DMS 273 (cell line): ENCODE measurements around the gene ACTG2.

Source experiments
- DNase-seq: peaks from one replicate; lab custom pipeline; 2025; ENCODE audit not compliant: unreplicated experiment; lab: John Stamatoyannopoulos, UW

Gene ACTG2

DNA sequence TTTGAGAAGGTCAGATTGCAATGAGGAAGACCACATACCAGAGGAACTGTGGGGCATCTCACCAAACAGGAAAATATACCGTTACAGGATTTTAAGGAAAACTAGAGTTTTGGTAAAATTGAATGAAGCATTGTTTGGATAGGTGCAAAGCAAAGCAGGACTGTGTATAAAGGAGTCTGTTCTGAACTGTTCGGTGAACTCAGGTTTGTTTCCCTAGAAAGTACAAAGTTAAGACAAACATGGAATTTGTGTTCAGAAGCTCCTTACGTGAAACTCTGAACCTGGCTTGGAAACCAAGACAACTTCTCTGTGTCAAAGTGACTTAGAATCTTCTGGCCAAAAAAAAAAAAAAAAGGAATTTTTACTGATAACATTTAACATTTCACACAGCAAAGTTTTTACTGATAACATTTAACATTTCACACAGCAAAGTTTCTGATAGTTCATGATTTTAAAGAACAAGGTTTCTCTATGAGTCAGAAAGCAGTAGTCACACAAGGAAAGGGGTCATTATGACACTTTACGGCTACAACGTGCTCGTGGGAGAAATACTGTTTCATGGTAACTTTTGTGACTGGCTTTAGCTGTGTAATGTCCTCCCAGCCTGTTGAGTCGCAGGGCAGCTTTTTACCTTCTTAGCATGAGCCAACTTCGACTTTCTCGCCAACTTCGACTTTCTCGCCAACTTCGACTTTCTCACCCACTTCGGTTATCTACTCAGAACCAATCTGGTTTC, 70.7 kb downstream of the ACTG2 start:
- DNase-seq: no peak

DNA sequence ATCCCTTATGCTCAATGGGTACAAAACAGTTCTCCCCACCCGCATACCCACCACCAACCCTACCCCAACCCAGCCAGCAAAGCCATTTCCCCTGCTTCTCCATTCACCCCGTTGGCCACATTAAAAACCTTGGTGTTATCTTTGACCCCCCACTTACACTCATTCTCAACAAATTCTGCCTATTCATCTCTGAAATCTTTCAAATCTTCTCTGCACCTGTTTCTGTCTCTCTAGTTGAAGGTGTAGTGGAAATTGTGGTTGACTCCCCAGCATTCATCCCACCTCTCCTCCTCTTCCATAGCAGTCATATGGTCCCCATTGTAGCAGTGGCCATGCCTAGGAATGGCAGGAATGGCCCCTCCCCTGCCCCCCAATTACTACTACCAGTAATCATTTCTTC, 71.4 kb downstream of the ACTG2 start:
- no peak for DNase-seq

DNA sequence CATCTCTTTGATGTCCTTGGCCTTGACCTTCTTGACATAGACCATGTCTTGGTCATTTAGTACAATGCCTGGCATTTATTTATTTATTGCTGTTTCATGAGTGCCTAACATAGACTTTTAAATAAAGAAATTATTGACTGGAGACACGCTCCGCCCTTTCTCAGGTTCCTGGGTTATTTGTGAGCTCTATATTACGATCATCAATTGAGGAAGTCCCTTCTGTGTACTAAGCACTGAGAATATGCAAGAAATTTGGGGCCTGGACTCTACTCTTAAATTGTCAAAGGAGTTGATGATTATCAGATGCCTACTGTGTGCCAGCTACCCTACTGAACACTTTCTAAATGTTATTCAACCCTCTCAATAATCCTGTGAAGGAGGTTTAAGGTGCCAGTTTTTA, 72.2 kb downstream of the ACTG2 start:
- no peak for DNase-seq

DNA sequence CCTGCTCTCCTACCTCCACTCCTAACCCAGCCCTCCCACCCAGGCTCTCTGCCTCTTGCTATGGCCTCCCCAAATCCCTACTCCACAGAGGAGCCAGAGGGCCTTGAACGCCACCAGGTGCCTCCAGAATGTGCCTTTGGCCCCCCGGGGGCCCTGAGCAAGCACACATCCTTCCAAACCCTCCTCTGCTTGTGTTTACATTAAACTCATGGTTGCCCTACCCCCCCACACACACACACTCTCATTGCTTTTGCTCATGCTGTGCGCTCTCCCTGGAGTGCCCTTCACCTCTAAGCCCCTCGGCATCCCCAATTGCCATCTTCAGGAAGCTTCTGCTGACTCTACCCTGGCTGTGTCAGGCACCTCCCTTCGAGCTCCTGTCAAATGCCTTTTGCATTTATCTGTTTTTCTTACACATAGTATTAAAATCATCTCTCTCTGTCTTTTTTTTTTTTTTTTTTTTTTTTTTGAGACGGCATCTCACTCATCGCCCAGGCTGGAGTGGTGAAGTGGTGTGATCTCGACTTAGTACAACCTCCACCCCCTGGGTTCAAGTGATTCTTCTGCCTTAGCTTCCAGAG, 75.6 kb downstream of the ACTG2 start:
- DNase-seq: no peak

DNA sequence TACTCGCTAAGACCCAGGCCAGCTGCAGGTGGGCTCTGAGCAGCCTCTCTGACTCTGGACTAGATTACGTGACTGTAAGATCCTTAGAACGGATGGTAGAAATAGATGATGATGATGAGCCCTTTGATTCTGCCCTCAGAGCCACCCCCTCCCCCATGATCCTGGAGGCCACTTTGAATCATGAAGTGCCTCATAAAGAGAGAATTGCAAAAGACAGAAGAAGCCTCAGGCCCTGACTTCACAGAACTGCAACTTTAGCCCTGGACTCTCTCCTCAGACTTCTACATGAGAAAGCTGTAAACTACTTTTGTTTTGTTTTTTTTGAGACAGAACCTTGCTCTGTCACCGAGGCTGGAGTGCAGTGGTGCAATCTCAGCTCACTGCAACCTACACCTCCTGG, 76.5 kb downstream of the ACTG2 start:
- DNase-seq: no peak
